Fibroblast of mammary gland (primary cell): ENCODE measurements around the gene DIRAS2.
"Not testable (repeated sequence)": the region's sequence is repeated elsewhere in the genome, so short reads cannot be mapped to it uniquely, and the experiment has no call there.

Experiments
- DNase-seq: peaks from one replicate; pipeline ENCODE4 v3.0.0-alpha.2; 2010; ENCODE audit warnings: low read depth
- H3K4me3 ChIP-seq: 2 replicates; pipeline ENCODE4 v1.5.1; 2011; ENCODE audit warnings: low read depth, mild to moderate bottlenecking, low read length, moderate library complexity; ENCODE audit not compliant: control insufficient read depth
- CTCF ChIP-seq: conservative IDR thresholded peaks from 2 replicates; pipeline ENCODE4 v1.5.1; 2011; ENCODE audit warnings: low read depth, low read length, inconsistent platforms; ENCODE audit not compliant: control insufficient read depth, insufficient read depth

The DIRAS2 gene

DNA sequence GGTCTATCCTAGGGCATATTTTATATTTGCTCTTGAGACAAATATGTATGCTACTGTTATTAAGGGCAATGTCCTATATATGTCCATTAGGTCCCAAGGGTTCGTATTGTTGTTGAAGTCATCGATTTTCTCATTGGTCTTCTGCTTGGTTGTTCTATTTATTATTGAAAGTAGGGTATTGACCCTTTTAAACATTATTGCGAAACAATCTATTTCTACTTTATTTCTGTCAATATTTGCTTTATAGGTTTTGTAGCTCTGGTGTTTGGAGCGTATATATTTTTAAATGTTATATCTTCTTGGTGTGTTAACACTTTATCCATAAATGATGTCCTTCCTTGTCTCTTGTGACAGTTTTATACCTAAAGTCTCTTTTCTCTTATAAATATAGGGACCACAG lies 16.2 kb upstream of the DIRAS2 start:
- no peak for DNase-seq
- no peak for TF ChIP-seq CTCF
- no peak overlapping the region for H3K4me3 ChIP-seq

GRCh38 chr9:90658181-90658580 lies 15.6 kb upstream of the DIRAS2 start:
- no peak for DNase-seq
- TF ChIP-seq CTCF, result no peak
- no peak overlapping the region for H3K4me3 ChIP-seq

DNA sequence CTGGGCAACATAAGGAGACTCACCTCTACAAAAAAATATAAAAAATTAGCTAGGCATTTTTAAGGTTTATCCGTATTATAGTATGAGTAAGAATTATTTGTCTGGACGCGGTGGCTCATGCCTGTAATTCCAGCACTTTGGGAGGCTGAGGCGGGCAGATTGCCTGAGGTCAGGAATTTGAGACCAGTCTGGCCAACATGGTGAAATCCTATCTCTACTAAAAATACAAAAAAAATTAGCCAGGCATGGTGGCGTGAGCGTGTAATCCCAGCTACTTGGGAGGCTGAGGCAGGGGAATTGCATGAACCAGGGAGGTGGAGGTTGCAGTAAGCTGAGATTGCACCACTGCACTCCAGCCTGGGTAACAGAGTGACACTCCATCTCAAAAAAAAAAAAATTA lies 14.3 kb upstream of the DIRAS2 start:
- not testable (repeated sequence) for DNase-seq, H3K4me3 ChIP-seq

GRCh38 chr9:90651246-90651645 lies 8.6 kb upstream of the DIRAS2 start:
- TF ChIP-seq CTCF, result no peak
- H3K4me3 ChIP-seq, result no peak overlapping the region
- no peak for DNase-seq

- TF ChIP-seq CTCF, result no peak
- no peak overlapping the region for H3K4me3 ChIP-seq
- no peak for DNase-seq
Measured at GRCh38 chr9:90647843-90648242, 5.2 kb upstream of the DIRAS2 start.

DNA sequence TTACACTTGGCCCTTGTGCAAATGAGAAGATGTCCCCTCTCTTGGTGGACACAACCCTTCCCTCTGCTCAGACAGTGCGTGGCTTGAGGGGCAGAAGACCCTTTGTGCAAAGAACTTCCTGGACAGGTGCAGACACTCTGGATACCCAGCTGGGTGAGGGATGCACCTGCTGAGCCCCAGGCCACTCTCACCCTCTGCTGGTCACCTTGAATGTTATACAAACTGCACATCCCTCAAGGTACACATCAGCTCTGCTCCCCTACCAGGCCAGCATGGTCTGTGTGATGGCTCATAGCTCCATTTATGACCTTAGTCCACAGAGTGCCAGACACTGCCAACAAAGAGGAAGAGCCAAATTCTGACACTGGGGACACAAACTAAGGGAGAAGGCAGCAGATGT lies 3.1 kb upstream of the DIRAS2 start:
- no peak for DNase-seq
- no peak for TF ChIP-seq CTCF

GRCh38 chr9:90641884-90642487 lies 638 bp downstream of the DIRAS2 start:
- no peak overlapping the region for H3K4me3 ChIP-seq
- DNase-seq, result no peak
- TF ChIP-seq CTCF, result no peak

More for the DNA sequence above, 3.1 kb upstream of the DIRAS2 start:
- no peak overlapping the region for H3K4me3 ChIP-seq
